Fibroblast of peridontal ligament (primary cell): ENCODE measurements around the gene TTL.
"Not testable (repeated sequence)": the region's sequence is repeated elsewhere in the genome, so short reads cannot be mapped to it uniquely, and the experiment has no call there.

Source experiments
- DNase-seq: peaks from one replicate; pipeline ENCODE4 v3.0.0-alpha.2; 2010; ENCODE audit errors: extremely low read depth

TTL gene

DNA sequence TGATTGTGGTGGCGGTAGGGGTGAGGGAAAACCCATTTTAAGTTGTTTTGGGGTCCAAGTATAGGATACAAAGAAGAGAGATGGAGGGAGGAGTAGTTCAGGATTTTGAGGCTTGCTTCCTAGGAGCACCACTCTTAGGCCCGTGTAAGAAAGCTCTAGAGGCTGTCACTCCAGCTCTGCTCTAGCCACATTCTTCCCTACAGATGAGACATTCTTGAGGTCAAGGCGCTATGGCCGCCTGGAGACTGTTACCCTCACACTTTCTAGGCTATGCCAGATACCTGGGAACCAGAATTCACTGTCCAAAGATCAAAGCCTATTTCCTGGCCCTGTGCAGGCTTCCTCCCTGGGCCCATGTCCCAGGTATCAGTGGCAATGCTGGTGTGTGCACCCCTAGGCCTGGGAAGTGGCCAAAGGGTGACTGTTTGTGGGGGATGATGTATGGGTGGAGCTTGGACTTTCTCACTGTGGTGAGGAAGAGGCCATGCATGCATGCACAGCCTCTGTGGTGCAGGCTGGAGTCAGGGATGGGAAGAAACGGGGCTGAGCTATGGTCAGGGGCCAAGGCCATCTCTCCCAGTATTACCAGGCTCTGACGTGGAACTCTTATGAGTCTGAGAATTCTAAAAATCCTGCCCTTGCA is 7.0 kb upstream of the TTL start:
- peak; percentile 26 for DNase-seq

DNA sequence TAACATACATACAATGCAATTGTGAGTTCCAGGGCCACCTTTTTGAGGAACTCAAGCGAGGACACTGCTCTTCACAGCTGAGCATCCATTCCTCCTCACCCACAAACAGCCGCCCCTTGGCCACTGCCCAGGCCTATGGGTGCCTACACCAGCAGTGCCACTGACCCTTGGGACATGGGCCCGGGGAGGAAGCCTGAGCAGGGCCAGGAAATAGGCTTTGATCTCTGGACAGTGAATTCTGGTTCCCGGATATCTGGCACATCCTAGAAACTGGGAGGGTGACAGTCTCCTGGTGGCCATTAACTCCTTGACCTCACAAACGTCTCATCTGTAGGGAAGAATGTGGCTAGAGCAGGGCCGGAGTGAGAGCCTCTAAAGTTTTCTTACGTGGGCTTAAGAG is 5.5 kb upstream of the TTL start:
- no peak for DNase-seq

DNA sequence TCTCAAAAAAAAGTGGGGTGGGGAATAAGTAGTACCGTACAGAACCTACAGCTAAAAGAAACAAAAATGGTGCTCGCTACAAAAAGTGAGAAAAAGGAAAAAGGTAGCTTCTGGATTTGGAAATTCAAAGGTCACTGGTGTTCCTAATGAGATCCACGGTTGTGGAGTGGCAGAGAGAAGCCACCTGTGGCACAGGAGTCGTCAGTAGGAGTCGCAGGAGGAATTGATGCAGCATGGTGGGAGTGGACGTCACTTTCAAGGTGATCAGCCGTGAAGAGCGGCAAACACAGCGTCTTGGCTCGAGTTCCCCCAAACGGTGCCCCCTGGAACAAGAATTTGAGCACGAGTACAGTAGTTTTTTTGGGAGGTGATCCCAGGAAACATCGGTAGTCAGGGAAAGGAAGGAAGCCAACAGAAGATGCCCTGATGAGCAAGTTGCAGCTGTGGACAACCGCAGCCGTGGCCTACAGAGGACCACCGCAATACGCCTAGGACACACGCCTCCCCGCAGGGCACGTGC is 1.4 kb upstream of the TTL start:
- DNase-seq = no peak

DNA sequence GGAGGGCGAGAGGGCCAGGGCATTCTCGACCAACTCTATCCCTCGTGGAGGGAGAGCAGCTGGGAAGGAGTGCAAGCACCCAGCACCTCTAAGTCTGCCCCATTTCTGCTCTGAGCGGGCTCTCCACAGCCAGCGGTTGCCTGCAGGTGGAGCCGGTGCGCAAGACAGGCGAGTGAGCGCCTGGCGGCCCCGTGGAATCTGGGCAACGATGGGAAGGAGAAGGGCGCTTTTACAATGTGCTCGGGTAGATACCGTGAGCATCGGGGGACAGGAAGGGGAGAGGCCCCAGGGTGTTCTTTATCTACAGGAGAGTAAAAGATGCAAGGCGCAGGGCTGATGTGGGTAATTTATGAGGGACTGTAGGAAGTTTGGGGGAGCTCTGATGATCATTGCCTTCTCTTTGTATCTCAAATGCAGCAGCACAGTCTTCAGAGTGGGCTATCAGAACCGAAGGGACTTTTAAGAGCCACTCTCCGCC is 867 bp upstream of the TTL start:
- DNase-seq = peak; percentile 72

DNA sequence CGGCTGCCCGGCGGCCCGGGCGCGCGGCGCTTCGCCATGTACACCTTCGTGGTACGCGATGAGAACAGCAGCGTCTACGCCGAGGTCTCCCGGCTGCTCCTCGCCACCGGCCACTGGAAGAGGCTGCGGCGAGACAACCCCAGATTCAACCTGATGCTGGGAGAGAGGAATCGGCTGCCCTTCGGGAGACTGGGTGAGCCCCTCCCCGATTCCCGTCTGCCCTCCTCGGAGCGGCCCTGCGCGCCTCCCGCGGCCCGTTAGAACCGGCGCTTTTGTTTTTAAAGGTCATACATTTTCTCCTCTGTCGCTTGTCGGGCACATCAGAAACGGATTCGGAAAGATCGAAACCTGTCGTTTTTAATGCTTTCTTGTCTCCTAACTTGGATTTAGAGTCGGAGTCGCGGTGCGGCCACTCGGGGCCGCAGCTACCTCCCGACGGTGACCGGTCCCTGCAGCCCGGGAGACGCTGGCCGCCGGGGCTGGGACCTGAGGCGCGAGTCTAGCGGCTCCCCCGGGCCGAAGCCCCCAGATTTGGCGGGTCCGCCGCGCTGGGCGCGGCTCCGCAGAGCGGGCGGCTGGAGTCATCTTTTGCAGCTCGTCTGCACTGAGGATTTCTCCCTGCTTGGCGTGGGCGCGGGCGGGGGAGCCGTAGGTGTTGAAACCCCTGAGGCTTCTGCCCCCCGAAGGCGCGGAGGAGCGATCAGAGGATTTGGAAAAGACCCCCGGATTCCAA is 519 bp downstream of the TTL start:
- DNase-seq = peak; percentile 35

DNA sequence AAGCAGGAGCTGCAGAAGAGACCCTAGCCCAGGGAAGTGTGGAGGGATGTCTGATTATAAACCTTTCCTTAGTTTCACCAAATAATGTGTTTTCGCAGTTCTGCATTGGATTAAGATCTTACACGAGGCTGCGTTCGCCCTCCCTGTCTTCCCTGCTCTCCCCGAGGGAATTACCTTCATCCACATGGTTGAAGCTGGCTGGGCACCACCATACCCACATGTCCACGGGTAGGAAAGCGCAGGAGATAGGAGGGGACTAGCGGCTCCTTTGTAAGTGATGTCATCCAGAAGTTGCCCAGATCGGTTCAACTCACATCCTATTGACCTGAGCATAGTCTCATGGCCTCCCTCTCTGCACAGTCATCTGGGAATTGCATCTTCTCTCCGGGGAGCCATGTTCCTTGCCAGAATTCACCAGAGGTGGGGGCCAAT is 1.1 kb downstream of the TTL start:
- DNase-seq = peak; percentile 40

DNA sequence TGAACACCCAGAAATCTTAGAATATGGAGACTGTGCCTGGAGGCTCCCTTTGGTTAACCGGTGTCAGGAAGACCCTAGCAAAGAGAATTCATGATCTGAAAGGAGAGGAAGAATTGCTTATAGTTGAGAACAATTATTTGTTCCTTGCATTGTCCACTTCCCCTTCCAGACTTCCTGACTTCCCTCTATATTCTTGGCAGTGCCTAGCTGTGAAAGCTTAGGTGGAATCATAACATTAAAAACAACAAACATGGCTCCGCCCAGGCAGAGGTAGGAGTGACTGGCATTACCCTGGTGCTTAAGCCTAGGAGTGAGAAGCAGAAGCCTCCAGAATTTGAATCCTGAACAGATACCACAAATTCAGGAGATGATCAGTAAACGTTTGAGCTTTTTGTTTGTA is 1.9 kb downstream of the TTL start:
- no peak for DNase-seq

DNA sequence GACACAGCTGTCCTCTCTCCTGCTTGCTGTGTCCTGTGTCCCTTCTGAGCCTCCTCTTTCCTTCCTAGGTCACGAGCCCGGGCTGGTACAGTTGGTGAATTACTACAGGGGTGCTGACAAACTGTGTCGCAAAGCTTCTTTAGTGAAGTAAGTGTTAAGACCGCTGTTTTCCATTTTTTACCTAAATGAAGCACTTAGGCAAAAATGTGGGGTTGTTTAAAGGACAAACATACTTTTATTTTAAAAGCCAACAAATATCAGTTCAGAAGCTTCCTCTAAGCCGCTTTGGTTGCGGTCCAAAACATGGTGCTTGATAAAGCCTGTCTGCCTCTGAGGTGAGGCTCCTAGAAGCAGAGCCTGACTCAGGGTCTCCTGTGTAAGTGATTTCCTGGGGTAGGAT is 3.9 kb downstream of the TTL start:
- DNase-seq = no peak

DNA sequence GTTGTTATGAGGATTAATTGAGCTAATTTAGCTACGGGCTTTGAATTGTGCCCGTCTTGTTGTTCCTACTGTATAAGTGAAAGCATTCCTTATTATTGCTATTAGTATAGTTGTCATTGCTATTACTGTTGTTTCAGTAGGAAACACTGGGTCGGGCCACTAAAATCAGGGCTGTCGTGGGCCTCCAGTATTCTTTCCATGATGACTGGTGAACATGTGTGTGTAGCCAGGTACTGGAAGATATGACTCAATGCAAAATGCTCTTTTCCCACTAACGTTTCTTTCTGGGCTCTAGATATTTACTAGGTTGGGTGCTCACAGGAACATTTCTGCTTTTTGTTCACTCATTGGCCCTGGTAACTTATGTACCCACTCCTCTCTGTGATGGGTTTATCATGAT is 4.9 kb downstream of the TTL start:
- DNase-seq = no peak

DNA sequence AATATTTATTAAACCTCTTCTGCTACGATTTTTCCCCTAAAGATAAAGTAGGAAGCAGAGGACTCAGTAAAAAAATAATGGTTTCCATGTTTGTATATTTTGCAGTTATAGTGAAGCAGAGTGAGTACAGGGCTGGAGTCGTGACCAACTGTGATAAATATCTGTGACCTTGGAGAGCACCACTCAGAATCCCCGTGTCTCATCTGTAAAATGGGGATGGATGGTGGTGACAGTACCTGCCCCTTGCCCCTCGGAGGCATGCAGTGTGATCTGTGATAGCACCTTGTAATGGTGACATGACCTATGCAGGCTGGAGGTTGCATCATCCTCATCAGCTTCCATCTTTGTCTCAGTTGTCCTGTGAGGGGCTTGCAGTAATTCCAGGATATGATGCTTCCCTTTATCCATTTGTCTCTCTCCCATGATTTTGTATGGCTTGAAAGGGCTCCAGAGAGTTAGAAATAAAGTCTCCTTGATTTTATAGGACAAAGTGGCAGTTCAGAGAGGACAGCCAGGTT is 5.5 kb downstream of the TTL start:
- no peak for DNase-seq

DNA sequence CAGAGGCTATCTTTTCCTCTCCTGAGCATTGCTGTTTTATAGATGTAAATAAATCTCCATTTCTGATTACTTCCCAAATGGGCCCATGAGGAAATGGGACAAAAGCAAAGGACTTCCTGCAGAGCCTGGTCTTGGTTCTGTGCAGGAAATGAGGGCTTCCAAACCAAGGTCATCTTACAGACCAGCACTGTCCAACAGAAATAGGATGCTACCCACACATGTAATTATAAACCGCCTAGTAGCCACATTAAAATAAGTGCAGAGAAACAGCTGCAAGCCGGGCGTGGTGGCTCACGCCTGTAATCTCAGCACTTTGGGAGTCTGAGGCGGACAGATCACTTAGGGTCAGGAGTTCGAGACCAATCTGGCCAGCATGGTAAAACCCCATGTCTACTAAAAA is 6.2 kb downstream of the TTL start:
- no peak for DNase-seq

DNA sequence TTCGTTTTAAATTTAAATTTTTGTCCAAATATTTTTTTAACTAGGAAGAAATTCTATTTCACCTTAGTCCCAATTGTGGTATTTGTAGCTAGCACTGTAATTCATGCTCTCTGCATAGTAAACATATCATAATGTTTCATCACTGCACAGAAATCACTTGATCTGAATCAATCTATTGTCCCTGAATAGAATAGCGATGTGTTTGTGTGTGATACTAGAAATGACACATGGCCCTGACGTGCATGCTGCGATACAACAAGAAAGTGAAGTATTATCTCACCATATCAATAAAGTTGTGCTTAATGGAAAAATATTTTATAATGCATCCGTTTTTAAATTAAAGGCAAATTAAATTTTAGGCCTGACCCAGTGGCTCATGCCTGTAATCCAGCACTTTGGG is 10.0 kb downstream of the TTL start:
- no peak for DNase-seq

DNA sequence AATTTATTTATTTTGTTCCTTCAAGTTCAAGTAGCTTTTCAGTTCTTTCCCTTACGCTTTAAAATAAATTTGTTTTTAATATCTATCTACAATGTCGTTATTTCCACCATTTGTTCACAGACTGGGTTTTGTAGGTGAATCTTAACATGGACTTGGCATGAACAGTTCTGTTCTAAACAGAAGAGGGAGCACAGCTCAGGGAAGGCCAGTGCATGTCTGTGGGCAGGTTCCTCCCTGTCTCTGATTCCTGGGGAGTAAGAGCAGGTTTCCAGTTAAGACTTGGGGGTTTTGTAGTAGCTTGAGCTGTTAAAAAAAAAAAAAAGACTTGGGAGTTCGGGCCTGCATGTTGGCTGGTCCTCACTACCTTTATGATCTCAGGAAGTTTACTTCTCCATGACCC is 11.1 kb downstream of the TTL start:
- DNase-seq = no peak

DNA sequence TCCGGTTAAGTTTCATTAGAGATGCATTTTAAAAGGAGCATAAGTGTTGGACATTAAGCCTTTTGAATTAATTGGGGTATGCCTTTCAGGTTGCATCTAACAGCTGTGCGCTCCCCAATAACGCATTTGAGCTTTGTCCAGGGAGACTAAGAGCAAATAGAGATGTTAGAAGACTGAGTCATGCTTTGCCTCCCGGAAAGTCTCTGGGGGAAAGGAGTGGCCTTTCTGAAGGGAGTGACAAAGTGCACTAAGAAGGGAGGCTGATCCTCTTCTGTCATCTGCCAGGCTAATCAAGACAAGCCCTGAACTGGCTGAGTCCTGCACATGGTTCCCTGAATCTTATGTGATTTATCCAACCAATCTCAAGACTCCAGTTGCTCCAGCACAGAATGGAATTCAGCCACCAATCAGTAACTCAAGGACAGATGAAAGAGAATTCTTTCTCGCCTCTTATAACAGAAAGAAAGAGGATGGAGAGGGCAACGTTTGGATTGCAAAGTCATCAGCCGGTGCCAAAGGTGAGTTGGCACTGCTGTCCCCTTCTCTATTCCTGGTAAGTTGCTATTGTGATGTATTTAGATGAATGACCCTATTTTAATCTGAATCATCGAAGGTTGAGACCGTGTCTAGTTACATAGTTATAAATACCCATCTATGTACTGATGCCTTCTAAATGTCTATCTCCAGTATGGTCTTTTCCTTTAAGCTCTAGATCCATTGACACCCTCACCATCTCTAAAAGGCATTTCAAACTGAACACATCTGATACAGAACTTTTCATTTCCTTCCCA is 12.1 kb downstream of the TTL start:
- peak; percentile 65 for DNase-seq

DNA sequence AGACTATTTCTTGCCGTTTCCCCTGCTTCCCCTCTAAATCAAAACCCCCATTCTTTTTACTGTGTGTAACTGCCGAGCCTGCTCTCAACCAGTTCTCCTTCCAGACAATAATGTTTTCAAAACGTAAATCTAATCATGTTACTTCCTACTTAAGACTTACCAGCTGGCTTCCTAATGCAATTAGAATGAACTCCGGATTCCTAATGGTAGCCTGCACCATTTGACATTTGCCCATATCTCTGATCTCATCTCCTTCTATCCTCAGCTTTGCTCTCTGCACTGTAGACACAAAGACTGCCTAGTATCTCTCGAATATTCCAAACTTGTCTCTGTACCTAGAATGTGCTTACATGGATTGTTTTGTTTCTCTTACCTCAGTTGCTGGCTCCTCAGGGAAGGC is 12.9 kb downstream of the TTL start:
- DNase-seq = no peak

DNA sequence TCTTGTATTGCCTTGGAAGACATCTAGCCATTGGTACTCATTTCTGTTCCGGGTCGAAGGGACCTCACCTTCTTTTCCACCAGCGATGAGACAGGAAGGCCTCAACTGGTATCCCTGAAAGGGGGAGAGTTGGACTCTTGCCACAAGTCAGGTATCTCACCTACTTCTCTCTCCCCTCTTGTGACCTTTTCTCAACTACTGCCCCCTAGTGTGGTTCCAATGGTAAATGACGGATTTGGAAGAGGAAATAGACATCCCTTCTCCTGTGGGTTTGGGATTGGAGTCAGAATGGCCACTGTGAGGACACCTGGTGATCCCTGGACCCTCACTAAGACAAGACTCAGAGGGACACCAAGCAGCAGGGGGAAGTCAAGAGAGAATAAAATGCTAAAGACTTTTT is 13.9 kb downstream of the TTL start:
- DNase-seq = not testable (repeated sequence)

DNA sequence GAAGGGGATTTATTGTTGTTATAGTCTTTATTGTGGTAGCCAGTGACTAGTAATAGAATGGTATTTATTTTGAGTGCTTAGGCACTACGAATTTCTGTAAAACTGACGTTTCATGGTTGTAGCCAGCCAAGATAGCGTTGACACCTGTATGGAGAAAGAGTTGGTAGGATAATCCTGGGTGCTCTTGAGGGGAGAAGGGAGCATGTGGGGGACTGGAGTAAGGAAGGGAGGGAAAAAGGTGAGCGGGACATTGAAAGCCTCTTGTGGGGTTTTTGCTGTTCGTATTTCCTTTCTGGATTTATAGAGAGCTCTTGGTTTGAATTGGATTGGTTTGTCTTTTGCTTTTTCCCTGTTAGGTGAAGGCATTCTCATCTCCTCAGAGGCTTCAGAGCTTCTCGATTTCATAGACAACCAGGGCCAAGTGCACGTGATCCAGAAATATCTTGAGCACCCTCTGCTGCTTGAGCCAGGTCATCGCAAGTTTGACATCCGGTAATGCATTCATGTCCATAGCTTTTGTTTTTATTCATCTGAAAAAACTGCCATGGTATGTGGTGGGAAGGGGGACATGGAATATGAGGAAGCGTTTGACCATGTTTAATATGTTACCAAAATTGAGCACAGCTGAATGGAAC is 19.0 kb downstream of the TTL start:
- DNase-seq = peak; percentile 49

DNA sequence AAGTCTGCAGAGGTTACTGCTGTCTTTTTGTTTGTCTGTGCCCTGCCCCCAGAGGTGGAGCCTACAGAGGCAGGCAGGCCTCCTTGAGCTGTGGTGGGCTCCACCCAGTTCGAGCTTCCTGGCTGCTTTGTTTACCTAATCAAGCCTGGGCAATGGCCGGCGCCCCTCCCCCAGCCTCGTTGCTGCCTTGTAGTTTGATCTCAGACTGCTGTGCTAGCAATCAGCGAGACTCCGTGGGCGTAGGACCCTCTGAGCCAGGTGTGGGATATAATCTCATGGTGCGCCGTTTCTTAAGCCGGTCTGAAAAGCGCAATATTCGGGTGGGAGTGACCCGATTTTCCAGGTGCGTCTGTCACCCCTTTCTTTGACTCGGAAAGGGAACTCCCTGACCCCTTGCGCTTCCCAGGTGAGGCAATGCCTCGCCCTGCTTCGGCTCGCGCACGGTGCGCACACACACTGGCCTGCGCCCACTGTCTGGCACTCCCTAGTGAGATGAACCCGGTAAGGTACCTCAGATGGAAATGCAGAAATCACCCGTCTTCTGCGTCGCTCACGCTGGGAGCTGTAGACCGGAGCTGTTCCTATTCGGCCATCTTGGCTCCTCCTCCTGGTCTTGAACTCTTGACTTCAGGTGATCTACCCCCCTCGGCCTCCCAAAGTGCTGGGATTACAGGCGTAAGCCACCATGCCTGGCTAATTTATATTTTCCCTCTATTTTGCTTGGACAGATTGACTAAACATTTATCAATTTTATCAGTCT is 27.5 kb downstream of the TTL start:
- DNase-seq = not testable (repeated sequence)

DNA sequence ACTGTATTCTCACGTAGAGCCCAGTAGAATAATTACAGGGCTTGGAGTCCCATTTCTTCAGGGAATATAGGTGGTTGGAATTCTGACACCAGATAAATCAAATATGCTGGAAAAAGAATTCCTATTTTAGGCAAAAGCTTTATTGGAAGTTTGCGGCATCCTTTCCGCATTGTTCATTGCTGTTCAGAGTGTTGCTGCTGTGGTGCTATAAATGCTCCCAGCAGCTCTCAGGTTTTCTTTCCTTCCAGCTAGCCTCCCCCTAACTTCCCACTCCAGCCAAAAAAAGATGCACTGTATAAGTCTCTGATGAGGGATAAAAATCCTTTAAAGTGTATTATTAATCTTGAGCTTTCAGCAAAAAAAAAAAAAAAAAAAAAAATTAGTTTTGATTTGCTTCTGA is 34.8 kb downstream of the TTL start:
- no peak for DNase-seq

DNA sequence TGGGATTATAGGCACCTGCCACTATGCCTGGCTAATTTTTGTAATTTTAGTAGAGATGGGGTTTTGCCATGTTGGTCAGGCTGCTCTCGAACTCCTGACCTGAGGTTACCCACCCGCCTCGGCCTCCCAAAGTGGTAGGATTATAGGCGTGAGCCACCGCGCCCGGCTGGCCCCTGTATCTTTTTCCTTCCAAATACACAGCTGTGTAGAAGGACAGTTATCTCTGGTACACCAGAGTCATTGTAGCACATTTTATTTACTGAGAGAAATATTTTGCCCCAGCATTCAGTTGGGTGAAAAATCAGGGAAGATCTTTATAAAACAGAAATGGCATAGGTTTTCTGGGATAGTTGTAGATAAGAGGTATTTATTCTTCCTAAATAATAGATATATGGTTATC is 36.9 kb downstream of the TTL start:
- no peak for DNase-seq

DNA sequence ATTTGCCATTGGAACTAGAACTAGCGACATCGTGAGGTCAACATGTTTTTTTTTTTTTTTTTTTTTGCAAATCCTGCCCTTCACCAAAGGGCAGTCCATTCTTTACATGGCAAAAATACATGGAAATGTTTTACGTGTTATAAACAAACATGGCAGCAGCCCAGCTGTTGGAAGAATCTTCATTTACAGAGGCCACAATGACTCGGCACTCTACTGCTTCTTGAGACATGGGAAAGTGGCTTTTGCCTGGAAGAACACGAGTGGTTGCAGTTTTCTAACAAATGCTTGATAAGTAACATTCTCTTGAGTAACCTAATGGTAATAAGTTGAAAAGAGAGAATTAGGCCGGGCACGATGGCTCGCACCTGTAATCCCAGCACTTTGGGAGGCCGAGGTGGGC is 37.5 kb downstream of the TTL start:
- DNase-seq = no peak
